H1 (cell line): Measurements from ENCODE around the gene ARHGAP21.

ENCODE experiments used
- CHD2 ChIP-seq: IDR thresholded peaks from 2 replicates; pipeline ENCODE4 v1.6.1; 2012; ENCODE audit warnings: low read length, improper control_type of control experiment
- EP300 ChIP-seq, 2 experiments: IDR thresholded peaks; 1 replicate in 1 of 2; 2 replicates in 1 of 2; pipeline ENCODE4 v1.6.1; 2011 to 2012; ENCODE audit warnings: low read depth in 2 of 2, low read length in 2 of 2, mild to moderate bottlenecking in 2 of 2, borderline replicate concordance in 1 of 2, inconsistent platforms in 1 of 2, moderate library complexity in 1 of 2
- EZH2 ChIP-seq: fragments of 200-600 bp; sonication (generic); IDR thresholded peaks from 2 replicates; pipeline ENCODE4 v1.7.1; 2012; ENCODE audit warnings: low read depth, mild to moderate bottlenecking, moderate library complexity, low read length, inconsistent platforms; ENCODE audit not compliant: severe bottlenecking
- NRF1 ChIP-seq: IDR thresholded peaks from 2 replicates; pipeline ENCODE4 v1.6.1; 2011; ENCODE audit warnings: mild to moderate bottlenecking, low read depth, low read length, improper control_type of control experiment
- POLR2A ChIP-seq, 2 experiments: IDR thresholded peaks; 1 replicate in 1 of 2; 2 replicates in 1 of 2; pipeline ENCODE4 v1.6.1; 2011; ENCODE audit warnings: low read depth in 2 of 2, low read length in 2 of 2, mild to moderate bottlenecking in 2 of 2; ENCODE audit errors: control extremely low read depth in 1 of 2
- TF ChIP-seq, protein P1 (sequence below): IDR thresholded peaks from 2 replicates; pipeline ENCODE4 v1.6.1; 2011; ENCODE audit warnings: low read length, improper control_type of control experiment
- TF ChIP-seq, protein P2 (sequence below): IDR thresholded peaks from 2 replicates; pipeline ENCODE4 v1.6.1; 2012; ENCODE audit warnings: inconsistent platforms
- TF ChIP-seq, protein P3 (sequence below), 3 experiments: IDR thresholded peaks; 1 replicate in 2 of 3; 2 replicates in 1 of 3; pipeline versions ENCODE4 v1.5.1 to v1.6.1; 2011; ENCODE audit warnings: low read length in 3 of 3, mild to moderate bottlenecking in 3 of 3, inconsistent platforms in 2 of 3, low read depth in 1 of 3, moderate library complexity in 1 of 3; ENCODE audit not compliant: insufficient read depth in 1 of 3; ENCODE audit errors: control extremely low read depth in 1 of 3

DNA sequence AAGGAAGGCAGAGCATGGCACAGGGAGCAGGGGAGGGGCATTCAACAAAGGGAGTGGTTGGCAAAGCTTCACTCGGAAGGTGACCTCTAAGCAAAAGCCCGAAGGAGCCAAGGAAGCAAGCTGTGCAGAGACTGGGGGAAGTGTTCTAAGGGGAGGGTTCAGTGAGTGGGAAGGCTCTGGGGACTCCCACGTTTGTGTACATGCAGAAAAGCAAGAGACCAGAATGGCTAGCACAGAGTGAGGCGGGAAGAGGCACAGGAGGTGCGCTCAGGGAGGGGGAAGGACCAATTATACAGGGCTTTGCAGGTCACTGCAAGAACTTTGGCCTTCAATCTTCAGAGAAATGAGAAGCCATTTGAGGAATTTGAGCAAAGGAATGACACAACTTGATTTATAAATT, 7.4 kb downstream of the ARHGAP21 start:
- TF ChIP-seq, protein P1, sequence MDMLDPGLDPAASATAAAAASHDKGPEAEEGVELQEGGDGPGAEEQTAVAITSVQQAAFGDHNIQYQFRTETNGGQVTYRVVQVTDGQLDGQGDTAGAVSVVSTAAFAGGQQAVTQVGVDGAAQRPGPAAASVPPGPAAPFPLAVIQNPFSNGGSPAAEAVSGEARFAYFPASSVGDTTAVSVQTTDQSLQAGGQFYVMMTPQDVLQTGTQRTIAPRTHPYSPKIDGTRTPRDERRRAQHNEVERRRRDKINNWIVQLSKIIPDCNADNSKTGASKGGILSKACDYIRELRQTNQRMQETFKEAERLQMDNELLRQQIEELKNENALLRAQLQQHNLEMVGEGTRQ, result no peak
- TF ChIP-seq, protein P2, sequence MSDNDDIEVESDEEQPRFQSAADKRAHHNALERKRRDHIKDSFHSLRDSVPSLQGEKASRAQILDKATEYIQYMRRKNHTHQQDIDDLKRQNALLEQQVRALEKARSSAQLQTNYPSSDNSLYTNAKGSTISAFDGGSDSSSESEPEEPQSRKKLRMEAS, result no peak
- TF ChIP-seq NRF1, result no peak
- TF ChIP-seq EZH2, result no peak
- TF ChIP-seq, protein P3, sequence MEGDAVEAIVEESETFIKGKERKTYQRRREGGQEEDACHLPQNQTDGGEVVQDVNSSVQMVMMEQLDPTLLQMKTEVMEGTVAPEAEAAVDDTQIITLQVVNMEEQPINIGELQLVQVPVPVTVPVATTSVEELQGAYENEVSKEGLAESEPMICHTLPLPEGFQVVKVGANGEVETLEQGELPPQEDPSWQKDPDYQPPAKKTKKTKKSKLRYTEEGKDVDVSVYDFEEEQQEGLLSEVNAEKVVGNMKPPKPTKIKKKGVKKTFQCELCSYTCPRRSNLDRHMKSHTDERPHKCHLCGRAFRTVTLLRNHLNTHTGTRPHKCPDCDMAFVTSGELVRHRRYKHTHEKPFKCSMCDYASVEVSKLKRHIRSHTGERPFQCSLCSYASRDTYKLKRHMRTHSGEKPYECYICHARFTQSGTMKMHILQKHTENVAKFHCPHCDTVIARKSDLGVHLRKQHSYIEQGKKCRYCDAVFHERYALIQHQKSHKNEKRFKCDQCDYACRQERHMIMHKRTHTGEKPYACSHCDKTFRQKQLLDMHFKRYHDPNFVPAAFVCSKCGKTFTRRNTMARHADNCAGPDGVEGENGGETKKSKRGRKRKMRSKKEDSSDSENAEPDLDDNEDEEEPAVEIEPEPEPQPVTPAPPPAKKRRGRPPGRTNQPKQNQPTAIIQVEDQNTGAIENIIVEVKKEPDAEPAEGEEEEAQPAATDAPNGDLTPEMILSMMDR (IDR thresholded peaks at IDR 0.05; ENCODE audit: control extremely low read depth in 1 of 3, insufficient read depth in 1 of 3, low read depth in 1 of 3, low read length in 3 of 3), result no peak
- TF ChIP-seq CHD2, result no peak
- TF ChIP-seq EP300 (IDR thresholded peaks at IDR 0.05; ENCODE audit: borderline replicate concordance in 1 of 2, low read depth in 2 of 2, low read length in 2 of 2), result no peak
- no peak for TF ChIP-seq POLR2A (IDR thresholded peaks at IDR 0.05; ENCODE audit: control extremely low read depth in 1 of 2, low read depth in 2 of 2, low read length in 2 of 2)
